ENCODE measurements around the gene SDK1. TPM values are rescaled to one million over a fixed set of nuclear protein-coding genes. Genes with fewer than 3 reads are reported as not detected.

The SDK1 gene
- total RNA-seq, 4 donors from 2014 or later, result 1.3 to 5.0 (median 2.0) TPM

DNA sequence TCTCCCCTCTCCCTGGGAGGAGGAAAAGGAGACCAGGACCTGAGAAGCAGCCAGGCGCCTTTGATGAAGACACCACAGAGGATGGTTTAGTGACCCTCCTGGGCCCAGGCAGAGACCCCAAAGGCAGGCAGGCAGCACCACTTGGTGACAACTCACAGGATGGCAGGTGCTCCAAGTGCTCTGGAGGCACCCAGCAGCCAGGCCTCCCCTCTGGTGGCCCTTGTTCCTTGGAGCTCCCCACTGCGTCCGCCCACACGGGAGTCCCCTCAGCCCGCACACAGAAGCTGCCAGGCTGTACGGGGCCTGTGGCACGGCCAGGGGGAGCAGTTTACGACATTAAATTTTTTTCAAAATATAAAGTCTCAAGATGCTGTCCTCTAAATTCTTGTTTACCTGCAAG, 773.9 kb downstream of the SDK1 start:
- intact Hi-C loops (cut with DNase I), result no loop called here
- H3K27me3 ChIP-seq, result no peaks in the 10 kb centered on the region
- H3K4me3 ChIP-seq (replicated peaks in 1 of 3), result no peak overlapping the region
- 93 to 96% methylated on average over 6 to 8 of the region's 8 CpGs for WGBS, 2 donors
- no peaks in the 10 kb centered on the region for H3K36me3 ChIP-seq
- no peak for DNase-seq
- H3K9me3 ChIP-seq, result no peaks in the 10 kb centered on the region
- TF ChIP-seq, protein P1, sequence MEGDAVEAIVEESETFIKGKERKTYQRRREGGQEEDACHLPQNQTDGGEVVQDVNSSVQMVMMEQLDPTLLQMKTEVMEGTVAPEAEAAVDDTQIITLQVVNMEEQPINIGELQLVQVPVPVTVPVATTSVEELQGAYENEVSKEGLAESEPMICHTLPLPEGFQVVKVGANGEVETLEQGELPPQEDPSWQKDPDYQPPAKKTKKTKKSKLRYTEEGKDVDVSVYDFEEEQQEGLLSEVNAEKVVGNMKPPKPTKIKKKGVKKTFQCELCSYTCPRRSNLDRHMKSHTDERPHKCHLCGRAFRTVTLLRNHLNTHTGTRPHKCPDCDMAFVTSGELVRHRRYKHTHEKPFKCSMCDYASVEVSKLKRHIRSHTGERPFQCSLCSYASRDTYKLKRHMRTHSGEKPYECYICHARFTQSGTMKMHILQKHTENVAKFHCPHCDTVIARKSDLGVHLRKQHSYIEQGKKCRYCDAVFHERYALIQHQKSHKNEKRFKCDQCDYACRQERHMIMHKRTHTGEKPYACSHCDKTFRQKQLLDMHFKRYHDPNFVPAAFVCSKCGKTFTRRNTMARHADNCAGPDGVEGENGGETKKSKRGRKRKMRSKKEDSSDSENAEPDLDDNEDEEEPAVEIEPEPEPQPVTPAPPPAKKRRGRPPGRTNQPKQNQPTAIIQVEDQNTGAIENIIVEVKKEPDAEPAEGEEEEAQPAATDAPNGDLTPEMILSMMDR (IDR thresholded peaks at IDR 0.05), result no peak
- TF ChIP-seq POLR2A (IDR thresholded peaks at IDR 0.05), result no peak
- H3K27ac ChIP-seq, result no peak overlapping the region
- no peaks in the 10 kb centered on the region for H3K4me1 ChIP-seq

DNA sequence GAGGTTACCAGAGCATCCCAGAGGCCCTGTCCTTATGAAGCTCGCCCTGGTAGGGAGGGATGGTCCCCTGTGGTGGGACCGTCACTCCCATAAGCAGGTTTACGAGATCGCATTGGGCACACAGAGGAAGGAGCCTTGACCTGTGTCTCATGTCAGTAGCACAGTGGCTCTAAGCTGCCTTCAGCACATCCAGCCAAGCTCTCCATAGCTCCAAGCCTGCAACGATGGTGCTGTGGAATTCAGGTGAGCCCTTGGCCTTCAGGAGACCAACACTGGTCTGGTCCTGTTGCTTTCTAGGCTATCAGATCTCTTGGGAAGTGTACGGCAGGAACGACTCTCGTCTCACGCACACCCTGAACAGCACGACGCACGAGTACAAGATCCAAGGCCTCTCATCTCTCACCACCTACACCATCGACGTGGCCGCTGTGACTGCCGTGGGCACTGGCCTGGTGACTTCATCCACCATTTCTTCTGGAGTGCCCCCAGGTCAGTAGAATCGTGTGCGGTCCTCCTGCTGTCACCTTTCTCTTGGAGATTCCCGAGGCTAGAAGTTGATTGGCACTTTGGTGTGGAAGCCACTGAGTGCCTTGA, 775.7 kb downstream of the SDK1 start:
- H3K4me3 ChIP-seq (replicated peaks in 1 of 3), result no peak overlapping the region
- no peaks in the 10 kb centered on the region for H3K9me3 ChIP-seq
- no peaks in the 10 kb centered on the region for H3K4me1 ChIP-seq
- H3K36me3 ChIP-seq, result no peaks in the 10 kb centered on the region
- 86 to 91% methylated on average over 16 to 19 of the region's 19 CpGs for WGBS, 2 donors
- H3K27me3 ChIP-seq, result no peaks in the 10 kb centered on the region
- intact Hi-C loops (cut with DNase I), result no loop called here
- TF ChIP-seq, protein P1 (IDR thresholded peaks at IDR 0.05), result no peak
- no peak for TF ChIP-seq POLR2A (IDR thresholded peaks at IDR 0.05)
- DNase-seq, result no peak
- no peak overlapping the region for H3K27ac ChIP-seq

DNA sequence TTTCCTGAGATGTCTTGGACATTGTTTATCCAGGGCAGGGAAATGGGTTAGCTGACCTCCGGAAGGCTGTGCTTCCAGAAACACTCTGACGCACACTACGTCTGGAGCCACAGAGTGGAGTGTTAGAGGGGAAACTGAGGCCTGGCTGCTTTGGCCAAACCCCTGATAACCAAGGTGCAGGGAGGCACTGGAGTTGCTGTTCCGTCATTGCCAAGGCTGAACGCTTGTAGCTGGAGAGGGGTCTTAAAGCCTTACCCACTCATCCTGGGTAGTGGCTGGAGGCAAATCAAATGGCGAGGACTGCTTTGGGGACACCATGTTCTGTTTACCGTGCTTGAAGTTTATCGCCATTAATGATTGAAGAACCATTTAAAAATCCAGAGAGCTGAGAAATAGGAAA, 776.9 kb downstream of the SDK1 start:
- Histone ChIP-seq H3K9me3 (no peaks in the 10 kb centered on the region), H3K4me1 (no peaks in the 10 kb centered on the region), H3K4me3 (replicated peaks in 1 of 3) (no peak overlapping the region), H3K36me3 (no peaks in the 10 kb centered on the region), H3K27me3 (no peaks in the 10 kb centered on the region), H3K27ac (no peak overlapping the region)
- TF ChIP-seq, protein P1 (IDR thresholded peaks at IDR 0.05), result no peak
- no peak for TF ChIP-seq POLR2A (IDR thresholded peaks at IDR 0.05)
- WGBS, 2 donors, result 98% methylated on average over 8 of the region's 8 CpGs
- intact Hi-C loops (cut with DNase I), result no loop called here
- DNase-seq, result no peak

DNA sequence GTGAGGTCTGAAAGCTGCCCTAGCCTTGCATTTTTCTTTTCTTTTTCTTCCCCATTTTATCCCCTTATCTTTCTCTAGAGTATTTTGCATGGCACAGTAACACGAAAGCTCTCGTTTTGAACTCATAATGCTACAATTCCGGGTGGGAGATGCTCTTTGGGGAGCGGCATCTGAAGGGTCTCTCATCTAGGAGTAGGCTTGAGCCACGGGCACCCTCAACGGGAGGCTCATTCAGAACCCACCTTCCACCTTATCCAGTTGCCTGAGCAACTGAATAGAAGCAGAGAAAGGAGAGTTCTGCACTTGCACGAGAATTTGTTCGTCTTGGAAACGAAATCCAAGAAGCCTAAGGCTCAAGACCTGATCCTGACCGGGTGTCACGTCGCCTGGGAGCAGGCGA, 777.5 kb downstream of the SDK1 start:
- Histone ChIP-seq H3K4me3 (replicated peaks in 1 of 3) (no peak overlapping the region), H3K36me3 (no peaks in the 10 kb centered on the region), H3K4me1 (no peaks in the 10 kb centered on the region), H3K9me3 (no peaks in the 10 kb centered on the region), H3K27ac (no peak overlapping the region), H3K27me3 (no peaks in the 10 kb centered on the region)
- WGBS, 2 donors, result 79 to 90% methylated on average over 13 of the region's 13 CpGs
- DNase-seq, result no peak
- intact Hi-C loops (cut with DNase I), result no loop called here
- TF ChIP-seq POLR2A (IDR thresholded peaks at IDR 0.05), result no peak
- TF ChIP-seq, protein P1 (IDR thresholded peaks at IDR 0.05), result no peak

DNA sequence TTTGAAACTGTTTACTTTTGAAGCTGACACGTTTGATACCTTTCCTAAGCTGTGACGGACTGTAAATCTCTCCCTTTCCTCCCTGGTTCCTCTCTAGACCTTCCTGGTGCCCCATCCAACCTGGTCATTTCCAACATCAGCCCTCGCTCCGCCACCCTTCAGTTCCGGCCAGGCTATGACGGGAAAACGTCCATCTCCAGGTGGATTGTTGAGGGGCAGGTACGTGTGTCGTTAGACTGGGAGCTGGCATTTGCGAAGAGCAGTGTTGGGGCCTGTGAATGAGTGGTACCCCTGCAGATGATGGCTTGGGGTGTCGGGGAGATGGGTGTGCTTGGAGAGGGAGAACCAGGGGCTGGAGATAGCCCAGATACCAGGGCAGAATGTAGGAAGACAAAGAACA, 778.3 kb downstream of the SDK1 start:
- H3K36me3 ChIP-seq, result no peaks in the 10 kb centered on the region
- H3K4me3 ChIP-seq (replicated peaks in 1 of 3), result no peak overlapping the region
- intact Hi-C loops (cut with DNase I), result no loop called here
- TF ChIP-seq, protein P1 (IDR thresholded peaks at IDR 0.05), result no peak
- no peak for TF ChIP-seq POLR2A (IDR thresholded peaks at IDR 0.05)
- WGBS, 2 donors, result 93 to 95% methylated on average over 11 of the region's 11 CpGs
- no peaks in the 10 kb centered on the region for H3K27me3 ChIP-seq
- no peaks in the 10 kb centered on the region for H3K9me3 ChIP-seq
- no peak overlapping the region for H3K27ac ChIP-seq
- DNase-seq, result no peak
- H3K4me1 ChIP-seq, result no peaks in the 10 kb centered on the region
